ENCODE measurements around the gene CNTN1. TPM values are rescaled to one million over a fixed set of nuclear protein-coding genes. Genes with fewer than 3 reads are reported as not detected.

CNTN1 gene
- polyA plus RNA-seq, 1 of the 3 experiments (the other 2 are of a cell fraction): 0.13 TPM

GRCh38 chr12:40701756-40702155, 9.5 kb downstream of the CNTN1 start:
- Histone ChIP-seq H3K4me1 (ENCODE audit: control insufficient read depth in 1 of 2, insufficient read depth in 2 of 2, low read depth in 1 of 2, low read length in 1 of 2) (no peaks in the 10 kb centered on the region; a peak in 2 of 4 replicates), H3K9ac (no peak overlapping the region), H3K4me2 (no peak overlapping the region), H3K36me3 (replicated peaks in 1 of 2; ENCODE audit: control insufficient read depth in 1 of 2, insufficient read depth in 2 of 2, low read length in 1 of 2) (no peaks in the 10 kb centered on the region), H3K27me3 (ENCODE audit: insufficient read depth) (no peaks in the 10 kb centered on the region), H3K79me2 (ENCODE audit: insufficient read depth) (no peaks in the 10 kb centered on the region), H3F3A (replicated peaks; ENCODE audit: insufficient read depth) (no peaks in the 10 kb centered on the region), H3K9me2 (no peaks in the 10 kb centered on the region), H4K20me1 (ENCODE audit: insufficient read depth) (no peaks in the 10 kb centered on the region), H3K4me3 (ENCODE audit: low read depth in 2 of 2, low read length in 1 of 2) (no peak overlapping the region), H2AFZ (ENCODE audit: low read depth) (no peak overlapping the region), H3K27ac (ENCODE audit: low read depth in 2 of 2, low read length in 1 of 2) (no peak overlapping the region), H3K9me3 (no peaks in the 10 kb centered on the region)
- TF ChIP-seq, protein P1, sequence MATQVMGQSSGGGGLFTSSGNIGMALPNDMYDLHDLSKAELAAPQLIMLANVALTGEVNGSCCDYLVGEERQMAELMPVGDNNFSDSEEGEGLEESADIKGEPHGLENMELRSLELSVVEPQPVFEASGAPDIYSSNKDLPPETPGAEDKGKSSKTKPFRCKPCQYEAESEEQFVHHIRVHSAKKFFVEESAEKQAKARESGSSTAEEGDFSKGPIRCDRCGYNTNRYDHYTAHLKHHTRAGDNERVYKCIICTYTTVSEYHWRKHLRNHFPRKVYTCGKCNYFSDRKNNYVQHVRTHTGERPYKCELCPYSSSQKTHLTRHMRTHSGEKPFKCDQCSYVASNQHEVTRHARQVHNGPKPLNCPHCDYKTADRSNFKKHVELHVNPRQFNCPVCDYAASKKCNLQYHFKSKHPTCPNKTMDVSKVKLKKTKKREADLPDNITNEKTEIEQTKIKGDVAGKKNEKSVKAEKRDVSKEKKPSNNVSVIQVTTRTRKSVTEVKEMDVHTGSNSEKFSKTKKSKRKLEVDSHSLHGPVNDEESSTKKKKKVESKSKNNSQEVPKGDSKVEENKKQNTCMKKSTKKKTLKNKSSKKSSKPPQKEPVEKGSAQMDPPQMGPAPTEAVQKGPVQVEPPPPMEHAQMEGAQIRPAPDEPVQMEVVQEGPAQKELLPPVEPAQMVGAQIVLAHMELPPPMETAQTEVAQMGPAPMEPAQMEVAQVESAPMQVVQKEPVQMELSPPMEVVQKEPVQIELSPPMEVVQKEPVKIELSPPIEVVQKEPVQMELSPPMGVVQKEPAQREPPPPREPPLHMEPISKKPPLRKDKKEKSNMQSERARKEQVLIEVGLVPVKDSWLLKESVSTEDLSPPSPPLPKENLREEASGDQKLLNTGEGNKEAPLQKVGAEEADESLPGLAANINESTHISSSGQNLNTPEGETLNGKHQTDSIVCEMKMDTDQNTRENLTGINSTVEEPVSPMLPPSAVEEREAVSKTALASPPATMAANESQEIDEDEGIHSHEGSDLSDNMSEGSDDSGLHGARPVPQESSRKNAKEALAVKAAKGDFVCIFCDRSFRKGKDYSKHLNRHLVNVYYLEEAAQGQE (IDR thresholded peaks at IDR 0.05; ENCODE audit: low read depth, low read length): no peak
- TF ChIP-seq RXRA (IDR thresholded peaks at IDR 0.05; ENCODE audit: borderline replicate concordance, low read depth): no peak
- no peak for TF ChIP-seq SIN3A (IDR thresholded peaks at IDR 0.05; ENCODE audit: borderline replicate concordance, low read depth, low read length)
- no peak for TF ChIP-seq USF2 (IDR thresholded peaks at IDR 0.05; ENCODE audit: borderline replicate concordance, low read depth, low read length)
- no peak for TF ChIP-seq MEF2A (IDR thresholded peaks at IDR 0.05; ENCODE audit: borderline replicate concordance, low read depth)
- no peak for TF ChIP-seq YY1 (IDR thresholded peaks at IDR 0.05; ENCODE audit: low read depth)
- no peak for TF ChIP-seq FOXJ3 (CRISPR knock-in tag; IDR thresholded peaks at IDR 0.05)
- no peak for TF ChIP-seq JUND (IDR thresholded peaks at IDR 0.05)
- no peak for TF ChIP-seq PBX3 (IDR thresholded peaks at IDR 0.05)
- no peak for TF ChIP-seq SMC3 (IDR thresholded peaks at IDR 0.05; ENCODE audit: low read depth, low read length)
- no peak for TF ChIP-seq TAF1 (IDR thresholded peaks at IDR 0.05; ENCODE audit: borderline replicate concordance, low read depth, low read length)
- WGBS (ENCODE audit: low lambda C conversion rate): 50% methylated on average over 4 of the region's 4 CpGs
- no peak for DNase-seq
- CTCF ChIA-PET: interaction anchor here (1.4 kb wide), 1 partner anchor 28 kb away, joined by 3 read pairs; no protein-coding TSS in a partner anchor
- POLR2A ChIA-PET: no interaction called here

DNA sequence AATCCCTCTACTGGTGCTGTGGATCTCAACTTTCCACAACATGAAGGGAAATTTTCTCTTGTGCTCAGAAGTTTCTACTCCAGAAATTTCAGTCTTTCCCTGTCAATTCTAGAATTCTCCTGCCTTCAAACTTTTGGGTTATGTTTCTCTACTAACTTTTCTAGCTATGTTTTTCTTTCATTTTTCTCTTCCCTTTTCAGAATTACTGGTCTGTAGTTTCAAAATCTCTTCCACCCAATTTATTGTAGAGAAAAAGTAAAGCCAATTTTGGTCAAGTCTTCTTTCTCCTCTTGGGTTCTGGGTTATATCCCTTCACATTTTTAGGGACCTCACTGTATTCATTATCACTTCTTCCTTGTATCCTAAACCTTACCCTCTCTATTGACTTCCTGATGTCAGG, 18.9 kb downstream of the CNTN1 start:
- ChIA-PET CTCF (interaction anchor here (0.9 kb wide), 1 partner anchor 10 kb away, joined by 3 read pairs; no protein-coding TSS in a partner anchor), POLR2A (no interaction called here)
- Histone ChIP-seq H3K79me2 (ENCODE audit: insufficient read depth) (no peaks in the 10 kb centered on the region), H3K9me2 (no peaks in the 10 kb centered on the region), H3K27ac (ENCODE audit: low read depth in 2 of 2, low read length in 1 of 2) (no peak overlapping the region), H3K36me3 (replicated peaks in 1 of 2; ENCODE audit: control insufficient read depth in 1 of 2, insufficient read depth in 2 of 2, low read length in 1 of 2) (no peaks in the 10 kb centered on the region), H3K4me1 (ENCODE audit: control insufficient read depth in 1 of 2, insufficient read depth in 2 of 2, low read depth in 1 of 2, low read length in 1 of 2) (no peaks in the 10 kb centered on the region), H3K9me3 (no peaks in the 10 kb centered on the region), H3K4me2 (no peak overlapping the region), H2AFZ (ENCODE audit: low read depth) (no peak overlapping the region), H4K20me1 (ENCODE audit: insufficient read depth) (no peaks in the 10 kb centered on the region), H3K27me3 (ENCODE audit: insufficient read depth) (no peaks in the 10 kb centered on the region), H3F3A (replicated peaks; ENCODE audit: insufficient read depth) (no peaks in the 10 kb centered on the region), H3K4me3 (ENCODE audit: low read depth in 2 of 2, low read length in 1 of 2) (no peak overlapping the region), H3K9ac (no peak overlapping the region)
- no peak for DNase-seq
- TF ChIP-seq, protein P2, sequence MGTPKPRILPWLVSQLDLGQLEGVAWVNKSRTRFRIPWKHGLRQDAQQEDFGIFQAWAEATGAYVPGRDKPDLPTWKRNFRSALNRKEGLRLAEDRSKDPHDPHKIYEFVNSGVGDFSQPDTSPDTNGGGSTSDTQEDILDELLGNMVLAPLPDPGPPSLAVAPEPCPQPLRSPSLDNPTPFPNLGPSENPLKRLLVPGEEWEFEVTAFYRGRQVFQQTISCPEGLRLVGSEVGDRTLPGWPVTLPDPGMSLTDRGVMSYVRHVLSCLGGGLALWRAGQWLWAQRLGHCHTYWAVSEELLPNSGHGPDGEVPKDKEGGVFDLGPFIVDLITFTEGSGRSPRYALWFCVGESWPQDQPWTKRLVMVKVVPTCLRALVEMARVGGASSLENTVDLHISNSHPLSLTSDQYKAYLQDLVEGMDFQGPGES (IDR thresholded peaks at IDR 0.05; ENCODE audit: low read depth, low read length): no peak
- TF ChIP-seq MEF2A (IDR thresholded peaks at IDR 0.05; ENCODE audit: borderline replicate concordance, low read depth) (no peak), NRF1 (IDR thresholded peaks at IDR 0.05; ENCODE audit: low read depth, low read length) (no peak), GABPA (IDR thresholded peaks at IDR 0.05; ENCODE audit: low read depth) (no peak), FOXM1 (IDR thresholded peaks at IDR 0.05; ENCODE audit: low read depth) (no peak), FOXJ3 (CRISPR knock-in tag; IDR thresholded peaks at IDR 0.05) (no peak), EZH2phosphoT487 (IDR thresholded peaks at IDR 0.05; ENCODE audit: borderline replicate concordance, low read depth) (no peak)
